HepG2 (cell line): ENCODE measurements around the gene TAT. TPM values are rescaled to one million over a fixed set of nuclear protein-coding genes. Genes with fewer than 3 reads are reported as not detected.

Experiments used
- ATAC-seq: fragments of 200-7000 bp; cut with Tn5 transposase; 3 replicates; pipeline ENCODE4 v1.9.1; 2020; ENCODE audit warnings: mild to moderate bottlenecking, moderate library complexity
- BruUV-seq: library from RNA; stranded (reverse); fragments of 400-500 nt; replicated peaks from 2 replicates; lab custom pipeline; 2021; lab: Mats Ljungman, UMichigan
- CTCF ChIA-PET: fragments of 300-600 bp; formaldehyde crosslinking; extraction: SDS; loops from one replicate; lab custom pipeline; 2021; ENCODE audit warnings: low total read pairs, inconsistent platforms, low intra/inter-chr PET ratio; lab: Yijun Ruan, JAX
- POLR2A ChIA-PET: fragments of 350-600 bp; sonication (Branson Sonifier 250); formaldehyde crosslinking; loops from one replicate; lab custom pipeline; 2020; ENCODE audit warnings: antibody characterized with exemption, inconsistent platforms; lab: Yijun Ruan, JAX
- DNase-seq: peaks from one replicate; pipeline ENCODE4 v3.0.0-alpha.2; 2015; ENCODE audit warnings: low spot score
- FAIRE-seq: peaks from 3 replicates; lab custom pipeline; 2011; peaks lifted over from hg19 to GRCh38; lab: Jason Lieb, UNC
- H2AFZ ChIP-seq: one replicate; pipeline ENCODE4 v1.6.1; 2011; ENCODE audit warnings: low read length, inconsistent platforms
- H3K27ac ChIP-seq: fragments of 300-600 bp; 3 replicates; pipeline ENCODE4 v1.8.0; 2011; ENCODE audit warnings: mixed run types, mild to moderate bottlenecking, mixed read lengths, low read length, inconsistent platforms; ENCODE audit not compliant: insufficient read depth; ENCODE audit errors: extremely low read length
- H3K27me3 ChIP-seq, 2 experiments: fragments of 200-600 bp in 1 of 2; 2 replicates in 1 of 2; 3 replicates in 1 of 2; pipeline versions ENCODE4 v1.6.0 to v1.8.0; 2011; ENCODE audit warnings: low read length in 2 of 2, mild to moderate bottlenecking in 2 of 2, moderate library complexity in 2 of 2, inconsistent platforms in 1 of 2; ENCODE audit not compliant: insufficient read depth in 2 of 2, control insufficient read depth in 1 of 2
- H3K36me3 ChIP-seq, 2 experiments: fragments of 200-600 bp in 1 of 2; replicated peaks in 1 of 2; 2 replicates in 1 of 2; 3 replicates in 1 of 2; pipeline versions ENCODE4 v1.5.1 to v1.8.0; 2011; ENCODE audit warnings: low read length in 2 of 2, inconsistent platforms in 1 of 2; ENCODE audit not compliant: insufficient read depth in 2 of 2, control insufficient read depth in 1 of 2
- H3K4me1 ChIP-seq: 2 replicates; pipeline ENCODE4 v1.5.1; 2012; ENCODE audit warnings: low read length, inconsistent platforms; ENCODE audit not compliant: insufficient read depth
- H3K4me2 ChIP-seq: 2 replicates; pipeline ENCODE4 v1.6.0; 2011; ENCODE audit warnings: low read depth, low read length, inconsistent platforms
- H3K4me3 ChIP-seq, 3 experiments: fragments of 200-600 bp in 1 of 3; sonication (generic), shearing (Covaris generic) in 1 of 3; replicated peaks in 1 of 3; 2 replicates each; pipeline ENCODE4 v1.5.1; 2011 to 2016; ENCODE audit warnings: low read length in 3 of 3, inconsistent platforms in 2 of 3, low read depth in 2 of 3, mild to moderate bottlenecking in 2 of 3, control low read depth in 1 of 3, mixed read lengths in 1 of 3; ENCODE audit not compliant: insufficient read depth in 1 of 3
- H3K79me2 ChIP-seq: one replicate; pipeline ENCODE4 v1.6.1; 2011; ENCODE audit warnings: low read length, inconsistent platforms; ENCODE audit not compliant: insufficient read depth
- H3K9ac ChIP-seq: 2 replicates; pipeline ENCODE4 v1.6.0; 2011; ENCODE audit warnings: mild to moderate bottlenecking, low read depth, low read length, inconsistent platforms; ENCODE audit not compliant: insufficient read depth
- H3K9me3 ChIP-seq: 2 replicates; pipeline ENCODE4 v1.5.1; 2012; ENCODE audit warnings: mild to moderate bottlenecking, low read length
- H4K20me1 ChIP-seq: 2 replicates; pipeline ENCODE4 v1.6.0; 2011; ENCODE audit warnings: inconsistent platforms, mild to moderate bottlenecking, low read length, moderate library complexity; ENCODE audit not compliant: insufficient read depth
- KDM4B ChIP-seq: sonication (generic); formaldehyde crosslinking; IDR thresholded peaks from 2 replicates; pipeline ENCODE4 v1.4.0; 2020; ENCODE audit warnings: missing genetic modification reagents
- MAFG ChIP-seq: sonication (generic); formaldehyde crosslinking; IDR thresholded peaks from 2 replicates; pipeline ENCODE4 v1.5.1; 2020; ENCODE audit warnings: mild to moderate bottlenecking, missing genetic modification reagents
- PHB2 ChIP-seq: fragments of 450-650 bp; IDR thresholded peaks from 2 replicates; pipeline ENCODE4 v1.6.1; 2018; ENCODE audit not compliant: partially characterized antibody
- RAD21 ChIP-seq: fragments of 450-650 bp; formaldehyde crosslinking; IDR thresholded peaks from 2 replicates; pipeline ENCODE4 v1.5.0; 2020; ENCODE audit warnings: mild to moderate bottlenecking
- TEAD3 ChIP-seq: optimal IDR thresholded peaks from 2 replicates; pipeline ENCODE3; 2016; ENCODE audit warnings: borderline replicate concordance
- YY1 ChIP-seq: IDR thresholded peaks from 2 replicates; pipeline ENCODE4 v1.6.1; 2011; ENCODE audit warnings: low read length, low read depth, moderate library complexity, mild to moderate bottlenecking; ENCODE audit not compliant: insufficient read depth, insufficient replicate concordance
- ZBTB20 ChIP-seq: sonication (generic); formaldehyde crosslinking; IDR thresholded peaks from 2 replicates; pipeline ENCODE4 v1.8.1; 2023; ENCODE audit warnings: missing genetic modification reagents, low read depth, mild to moderate bottlenecking, borderline replicate concordance
- ZNF121 ChIP-seq: sonication (generic); formaldehyde crosslinking; IDR thresholded peaks from 2 replicates; pipeline ENCODE4 v1.5.0; 2020; ENCODE audit warnings: mild to moderate bottlenecking, missing genetic modification reagents
- ZNF234 ChIP-seq: sonication (generic); formaldehyde crosslinking; conservative IDR thresholded peaks from 2 replicates; pipeline ENCODE4 v1.5.1; 2020; ENCODE audit warnings: mild to moderate bottlenecking, missing genetic modification reagents
- ZNF282 ChIP-seq: fragments of 450-650 bp; IDR thresholded peaks from 2 replicates; pipeline ENCODE4 v1.6.1; 2018; ENCODE audit not compliant: partially characterized antibody
- ZNF569 ChIP-seq: sonication (generic); formaldehyde crosslinking; IDR thresholded peaks from 2 replicates; pipeline ENCODE4 v1.5.0; 2020; ENCODE audit warnings: mild to moderate bottlenecking, missing genetic modification reagents, moderate library complexity, borderline replicate concordance
- ZNF589 ChIP-seq: sonication (generic); formaldehyde crosslinking; conservative IDR thresholded peaks from 2 replicates; pipeline ENCODE4 v1.8.0; 2022; ENCODE audit warnings: mild to moderate bottlenecking, moderate library complexity, missing genetic modification reagents
- WGBS: methylation state at CpG from one replicate; pipeline ENCODE4 v1.1.6; 2017; ENCODE audit warnings: low lambda C conversion rate; 5-methylcytosine and 5-hydroxymethylcytosine counted together
- in situ Hi-C: cut with HindIII; loops from 2 replicates; pipeline ENCODE4 v1.10.0; 2017; ENCODE audit warnings: low pct_unique_long_range_greater_than_20kb; ENCODE audit not compliant: extremely low pct_ligation_motif_present
- intact Hi-C: fragments of 100-400 bp; cut with micrococcal nuclease; formaldehyde crosslinking; loops from one replicate; pipeline ENCODE4 v1.10.0; 2022; ENCODE audit not compliant: unreplicated experiment
- polyA plus RNA-seq, 8 experiments: library from polyadenylated mRNA; depleted of rRNA in 3 of 8; stranded (reverse) in 7 of 8; unstranded in 1 of 8; fragments of >200 nt; fragmentation: Illumina TruSeq in 4 of 8; extraction: Trizol in 4 of 8; gene quantifications; 2 replicates each; pipeline versions ENCODE4 v1.2.1 to v1.2.3, GENCODE V29; 2011 to 2016; ENCODE audit warnings: low read depth in 4 of 8, missing spikeins in 1 of 8, mixed read lengths in 1 of 8; ENCODE audit not compliant: insufficient read depth in 1 of 8
- total RNA-seq, 5 experiments: library from RNA; depleted of rRNA; stranded (reverse); fragments of >200 nt; fragmentation: Illumina TruSeq; extraction: Trizol; gene quantifications; 2 replicates each; pipeline ENCODE4 v1.2.3, GENCODE V29; 2016; ENCODE audit warnings: low read depth in 1 of 5
- TF ChIP-seq, protein P1 (sequence below): sonication (generic); formaldehyde crosslinking; IDR thresholded peaks from 2 replicates; pipeline ENCODE4 v1.5.0; 2020; ENCODE audit warnings: missing genetic modification reagents
- TF ChIP-seq, protein P2 (sequence below): sonication (generic); formaldehyde crosslinking; IDR thresholded peaks from 2 replicates; pipeline ENCODE4 v1.5.1; 2020; ENCODE audit warnings: mild to moderate bottlenecking, missing genetic modification reagents, moderate library complexity
- TF ChIP-seq, protein P3 (sequence below): sonication (generic); formaldehyde crosslinking; IDR thresholded peaks from 2 replicates; pipeline ENCODE4 v1.4.0; 2020; ENCODE audit warnings: missing genetic modification reagents
- TF ChIP-seq, protein P4 (sequence below): IDR thresholded peaks from 2 replicates; pipeline ENCODE4 v1.6.1; 2018; ENCODE audit warnings: missing genetic modification reagents

The TAT gene
- total and polyA plus RNA-seq, 2 of the 13 experiments (the other 11 are each of a cell fraction or from before 2014, with no cell fraction given) = 1.6 to 5.8 TPM

DNA sequence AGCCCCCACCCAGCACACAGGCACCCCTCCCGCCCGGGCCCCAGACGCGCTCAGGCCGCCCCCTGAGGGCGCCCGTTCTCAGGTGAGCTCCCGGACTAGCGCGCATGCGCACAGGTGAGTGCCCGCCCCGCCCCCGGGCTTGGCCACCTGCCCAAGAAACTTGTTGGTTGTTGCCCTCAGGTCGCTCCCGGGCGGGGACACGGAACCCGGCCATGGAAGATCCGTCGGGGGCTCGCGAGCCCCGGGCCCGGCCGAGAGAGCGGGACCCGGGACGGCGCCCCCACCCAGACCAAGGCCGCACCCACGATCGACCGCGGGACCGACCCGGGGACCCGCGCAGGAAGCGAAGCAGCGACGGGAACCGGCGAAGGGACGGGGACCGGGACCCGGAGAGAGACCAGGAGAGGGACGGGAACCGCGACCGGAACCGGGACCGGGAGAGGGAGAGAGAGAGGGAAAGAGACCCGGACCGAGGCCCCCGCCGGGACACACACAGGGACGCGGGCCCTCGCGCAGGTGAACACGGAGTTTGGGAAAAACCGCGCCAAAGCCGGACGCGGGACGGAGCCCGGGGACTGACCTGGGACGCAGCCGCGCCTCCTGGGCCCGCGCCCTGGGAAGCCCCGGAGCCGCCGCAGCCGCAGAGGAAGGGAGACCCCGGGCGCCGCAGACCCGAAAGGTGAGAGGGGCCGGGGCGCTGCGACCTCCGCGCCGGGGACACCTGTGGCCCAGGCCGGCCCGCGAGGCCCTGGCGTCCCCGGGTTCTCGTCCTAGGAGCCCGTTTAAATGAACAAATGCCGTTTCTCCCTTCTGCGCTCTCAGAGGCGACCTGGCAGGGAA lies 49.3 kb upstream of the TAT start, which contains the start of gene MARVELD3:
TSS of gene MARVELD3 (plus strand) at position 167 of the 840 bp plus-strand sequence. CDS start at position 213, 46 bp downstream.
- Histone ChIP-seq H3K27ac (no peak within 1 kb of the TSS), H3K4me3 (peak within 1 kb of the TSS; percentile 81 to 92 (median 90)), H3K36me3 (no peaks in the 10 kb centered on the region), H4K20me1 (no peaks in the 10 kb centered on the region), H3K4me1 (peaks cover 49% of the 10 kb centered on the region), H3K9ac (peak within 1 kb of the TSS; percentile 77), H3K9me3 (no peaks in the 10 kb centered on the region), H3K79me2 (no peaks in the 10 kb centered on the region), H3K27me3 (no peaks in the 10 kb centered on the region; a peak in 1 of 5 replicates), H2AFZ (no peak within 1 kb of the TSS), H3K4me2 (peak within 1 kb of the TSS; percentile 93)
- FAIRE-seq (no peak), ATAC-seq (peak; percentile 54), DNase-seq (peak; percentile 46)
- POLR2A ChIA-PET = interaction anchor here (0.6 to 0.8 kb wide), 2 partner anchors 15 to 61 kb away, joined by 3 read pairs; no protein-coding TSS in a partner anchor
- BruUV-seq = TSS peak; percentile 65
- intact Hi-C loops = no loop called here
- 3% methylated on average over 47 of the region's 98 CpGs for WGBS
- in situ Hi-C loops = no loop called here
- CTCF ChIA-PET = interaction anchor here (1.3 kb wide), 1 partner anchor 19 kb away, joined by 3 read pairs; no protein-coding TSS in a partner anchor
- TF ChIP-seq, protein P1, sequence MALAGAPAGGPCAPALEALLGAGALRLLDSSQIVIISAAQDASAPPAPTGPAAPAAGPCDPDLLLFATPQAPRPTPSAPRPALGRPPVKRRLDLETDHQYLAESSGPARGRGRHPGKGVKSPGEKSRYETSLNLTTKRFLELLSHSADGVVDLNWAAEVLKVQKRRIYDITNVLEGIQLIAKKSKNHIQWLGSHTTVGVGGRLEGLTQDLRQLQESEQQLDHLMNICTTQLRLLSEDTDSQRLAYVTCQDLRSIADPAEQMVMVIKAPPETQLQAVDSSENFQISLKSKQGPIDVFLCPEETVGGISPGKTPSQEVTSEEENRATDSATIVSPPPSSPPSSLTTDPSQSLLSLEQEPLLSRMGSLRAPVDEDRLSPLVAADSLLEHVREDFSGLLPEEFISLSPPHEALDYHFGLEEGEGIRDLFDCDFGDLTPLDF (CRISPR knock-in tag) = peak; percentile 33; the same call in 1 of the 2 replicates
- TF ChIP-seq ZNF121 (CRISPR knock-in tag) (peak; percentile 23; the same call in 1 of the 2 replicates), YY1 (no peak), PHB2 (no peak), ZNF589 (CRISPR knock-in tag) (no peak), ZNF282 (no peak), MAFG (no peak), KDM4B (CRISPR knock-in tag) (no peak), ZBTB20 (CRISPR knock-in tag) (no peak), ZNF569 (CRISPR knock-in tag) (no peak), ZNF234 (CRISPR knock-in tag) (0 out of 2 replicates have a peak, but pooled peaks have one; percentile 40), TEAD3 (CRISPR knock-in tag) (peak; percentile 17), RAD21 (no peak)
- TF ChIP-seq, protein P2, sequence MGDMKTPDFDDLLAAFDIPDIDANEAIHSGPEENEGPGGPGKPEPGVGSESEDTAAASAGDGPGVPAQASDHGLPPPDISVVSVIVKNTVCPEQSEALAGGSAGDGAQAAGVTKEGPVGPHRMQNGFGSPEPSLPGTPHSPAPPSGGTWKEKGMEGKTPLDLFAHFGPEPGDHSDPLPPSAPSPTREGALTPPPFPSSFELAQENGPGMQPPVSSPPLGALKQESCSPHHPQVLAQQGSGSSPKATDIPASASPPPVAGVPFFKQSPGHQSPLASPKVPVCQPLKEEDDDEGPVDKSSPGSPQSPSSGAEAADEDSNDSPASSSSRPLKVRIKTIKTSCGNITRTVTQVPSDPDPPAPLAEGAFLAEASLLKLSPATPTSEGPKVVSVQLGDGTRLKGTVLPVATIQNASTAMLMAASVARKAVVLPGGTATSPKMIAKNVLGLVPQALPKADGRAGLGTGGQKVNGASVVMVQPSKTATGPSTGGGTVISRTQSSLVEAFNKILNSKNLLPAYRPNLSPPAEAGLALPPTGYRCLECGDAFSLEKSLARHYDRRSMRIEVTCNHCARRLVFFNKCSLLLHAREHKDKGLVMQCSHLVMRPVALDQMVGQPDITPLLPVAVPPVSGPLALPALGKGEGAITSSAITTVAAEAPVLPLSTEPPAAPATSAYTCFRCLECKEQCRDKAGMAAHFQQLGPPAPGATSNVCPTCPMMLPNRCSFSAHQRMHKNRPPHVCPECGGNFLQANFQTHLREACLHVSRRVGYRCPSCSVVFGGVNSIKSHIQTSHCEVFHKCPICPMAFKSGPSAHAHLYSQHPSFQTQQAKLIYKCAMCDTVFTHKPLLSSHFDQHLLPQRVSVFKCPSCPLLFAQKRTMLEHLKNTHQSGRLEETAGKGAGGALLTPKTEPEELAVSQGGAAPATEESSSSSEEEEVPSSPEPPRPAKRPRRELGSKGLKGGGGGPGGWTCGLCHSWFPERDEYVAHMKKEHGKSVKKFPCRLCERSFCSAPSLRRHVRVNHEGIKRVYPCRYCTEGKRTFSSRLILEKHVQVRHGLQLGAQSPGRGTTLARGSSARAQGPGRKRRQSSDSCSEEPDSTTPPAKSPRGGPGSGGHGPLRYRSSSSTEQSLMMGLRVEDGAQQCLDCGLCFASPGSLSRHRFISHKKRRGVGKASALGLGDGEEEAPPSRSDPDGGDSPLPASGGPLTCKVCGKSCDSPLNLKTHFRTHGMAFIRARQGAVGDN (CRISPR knock-in tag) = peak; percentile 90
- TF ChIP-seq, protein P3, sequence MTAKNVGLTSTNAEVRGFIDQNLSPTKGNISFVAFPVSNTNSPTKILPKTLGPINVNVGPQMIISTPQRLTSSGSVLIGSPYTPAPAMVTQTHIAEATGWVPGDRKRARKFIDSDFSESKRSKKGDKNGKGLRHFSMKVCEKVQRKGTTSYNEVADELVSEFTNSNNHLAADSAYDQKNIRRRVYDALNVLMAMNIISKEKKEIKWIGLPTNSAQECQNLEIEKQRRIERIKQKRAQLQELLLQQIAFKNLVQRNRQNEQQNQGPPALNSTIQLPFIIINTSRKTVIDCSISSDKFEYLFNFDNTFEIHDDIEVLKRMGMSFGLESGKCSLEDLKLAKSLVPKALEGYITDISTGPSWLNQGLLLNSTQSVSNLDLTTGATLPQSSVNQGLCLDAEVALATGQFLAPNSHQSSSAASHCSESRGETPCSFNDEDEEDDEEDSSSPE (CRISPR knock-in tag) = peak; percentile 47
- TF ChIP-seq, protein P4, sequence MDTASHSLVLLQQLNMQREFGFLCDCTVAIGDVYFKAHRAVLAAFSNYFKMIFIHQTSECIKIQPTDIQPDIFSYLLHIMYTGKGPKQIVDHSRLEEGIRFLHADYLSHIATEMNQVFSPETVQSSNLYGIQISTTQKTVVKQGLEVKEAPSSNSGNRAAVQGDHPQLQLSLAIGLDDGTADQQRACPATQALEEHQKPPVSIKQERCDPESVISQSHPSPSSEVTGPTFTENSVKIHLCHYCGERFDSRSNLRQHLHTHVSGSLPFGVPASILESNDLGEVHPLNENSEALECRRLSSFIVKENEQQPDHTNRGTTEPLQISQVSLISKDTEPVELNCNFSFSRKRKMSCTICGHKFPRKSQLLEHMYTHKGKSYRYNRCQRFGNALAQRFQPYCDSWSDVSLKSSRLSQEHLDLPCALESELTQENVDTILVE (CRISPR knock-in tag) = 0 out of 2 replicates have a peak, but pooled peaks have one; percentile 23
